Neural progenitor cell (in vitro differentiated cells): ENCODE data around the gene TINAGL1. TPM values are rescaled to one million over a fixed set of nuclear protein-coding genes. Genes with fewer than 3 reads are reported as not detected.

ENCODE experiments used
- DNase-seq: peaks from one replicate; pipeline ENCODE4 v3.0.0-alpha.2; 2016; ENCODE audit warnings: low spot score
- H2AFZ ChIP-seq: fragments of 200-600 bp; sonication (generic); replicated peaks from 2 replicates; pipeline ENCODE4 v1.6.1; 2016; ENCODE audit warnings: antibody characterized with exemption
- H3F3A ChIP-seq: fragments of 200-600 bp; sonication (generic); 2 replicates; pipeline ENCODE4 v1.6.1; 2016; ENCODE audit warnings: antibody characterized with exemption, low read depth
- H3K27ac ChIP-seq: fragments of 200-600 bp; sonication (generic); 2 replicates; pipeline ENCODE4 v1.5.1; 2016; ENCODE audit warnings: mild to moderate bottlenecking
- H3K27me3 ChIP-seq: fragments of 200-600 bp; sonication (generic); 2 replicates; pipeline ENCODE4 v1.6.1; 2016; ENCODE audit warnings: mild to moderate bottlenecking, moderate library complexity
- H3K36me3 ChIP-seq: fragments of 200-600 bp; sonication (generic); 2 replicates; pipeline ENCODE4 v1.5.1; 2016
- H3K4me1 ChIP-seq: fragments of 200-600 bp; sonication (generic); 2 replicates; pipeline ENCODE4 v1.6.1; 2016; ENCODE audit warnings: mixed run types
- H3K4me2 ChIP-seq: fragments of 200-600 bp; sonication (generic); 2 replicates; pipeline ENCODE4 v1.6.1; 2016
- H3K4me3 ChIP-seq: fragments of 200-600 bp; sonication (generic); 2 replicates; pipeline ENCODE4 v1.5.1; 2016
- H3K79me2 ChIP-seq: fragments of 200-600 bp; sonication (generic); 2 replicates; pipeline ENCODE4 v1.6.1; 2016; ENCODE audit warnings: low read depth
- H3K9ac ChIP-seq: fragments of 200-600 bp; sonication (generic); 2 replicates; pipeline ENCODE4 v1.6.1; 2016
- H3K9me3 ChIP-seq: fragments of 200-600 bp; sonication (generic); 2 replicates; pipeline ENCODE4 v1.5.1; 2016; ENCODE audit warnings: low read depth
- H4K20me1 ChIP-seq: fragments of 200-600 bp; sonication (generic); 2 replicates; pipeline ENCODE4 v1.6.1; 2016; ENCODE audit warnings: low read depth
- H3K27ac Mint-ChIP-seq: 3 replicates; pipeline ENCODE4 v1.8.0; 2021; ENCODE audit warnings: mixed read lengths
- H3K27me3 Mint-ChIP-seq: 2 replicates; pipeline ENCODE4 v1.8.0; 2022; ENCODE audit warnings: low read depth, mild to moderate bottlenecking, inconsistent platforms, moderate library complexity, mixed read lengths; ENCODE audit not compliant: insufficient read depth
- H3K36me3 Mint-ChIP-seq: 3 replicates; pipeline ENCODE4 v1.8.0; 2021; ENCODE audit warnings: mixed read lengths
- H3K4me1 Mint-ChIP-seq: 3 replicates; pipeline ENCODE4 v1.8.0; 2021; ENCODE audit warnings: mixed read lengths
- H3K4me3 Mint-ChIP-seq: 3 replicates; pipeline ENCODE4 v1.8.0; 2021; ENCODE audit warnings: mild to moderate bottlenecking, moderate library complexity, mixed read lengths
- H3K9me3 Mint-ChIP-seq: 3 replicates; pipeline ENCODE4 v1.8.0; 2020; ENCODE audit warnings: mixed read lengths
- CTCF ChIP-seq: fragments of 200-600 bp; sonication (generic); IDR thresholded peaks from 2 replicates; pipeline ENCODE4 v1.5.1; 2017; ENCODE audit warnings: antibody characterized with exemption, mild to moderate bottlenecking
- EZH2 ChIP-seq: fragments of 200-600 bp; sonication (generic); IDR thresholded peaks from 2 replicates; pipeline ENCODE4 v1.6.1; 2017; ENCODE audit warnings: antibody characterized with exemption, mild to moderate bottlenecking, moderate library complexity
- EZH2phosphoT487 ChIP-seq: fragments of 200-600 bp; sonication (generic); IDR thresholded peaks from 2 replicates; pipeline ENCODE4 v1.6.1; 2017; ENCODE audit warnings: antibody characterized with exemption
- total RNA-seq: library from RNA; depleted of rRNA; stranded (reverse); fragments of >200 nt; gene quantifications from 2 replicates; pipeline ENCODE4 v1.2.3, GENCODE V29; 2015; ENCODE audit warnings: low replicate concordance

Gene TINAGL1
- total RNA-seq, 1 donor from 2014 or later = not detected

GRCh38 chr1:31617916-31618746 is 41.8 kb downstream of the TINAGL1 start:
- H3K9ac ChIP-seq = peak overlapping the region; percentile 2

GRCh38 chr1:31618916-31619846 is 42.9 kb downstream of the TINAGL1 start:
- Mint-ChIP-seq H3K9me3 (no peaks in the 10 kb centered on the region), H3K4me3 (peak overlapping the region; percentile 79), H3K36me3 (peaks cover 3% of the 10 kb centered on the region), H3K4me1 (peaks cover 25% of the 10 kb centered on the region), H3K27me3 (peaks cover 13% of the 10 kb centered on the region), H3K27ac (peak overlapping the region; percentile 81)
- no peaks in the 10 kb centered on the region for H4K20me1 ChIP-seq
- H3F3A ChIP-seq = no peaks in the 10 kb centered on the region
- DNase-seq = no peak
- H3K36me3 ChIP-seq = no peaks in the 10 kb centered on the region
- peaks cover 5% of the 10 kb centered on the region for H3K4me1 ChIP-seq
- H3K9ac ChIP-seq = no peak overlapping the region
- no peak overlapping the region for H3K27ac ChIP-seq
- H3K4me3 ChIP-seq = no peak overlapping the region
- no peaks in the 10 kb centered on the region for H3K79me2 ChIP-seq
- no peaks in the 10 kb centered on the region for H3K9me3 ChIP-seq
- H3K27me3 ChIP-seq = peaks cover 45% of the 10 kb centered on the region
- no peak overlapping the region for H2AFZ ChIP-seq
- no peak for TF ChIP-seq EZH2phosphoT487
- TF ChIP-seq EZH2 = no peak
- TF ChIP-seq CTCF = no peak
- H3K4me2 ChIP-seq = no peak overlapping the region

More at GRCh38 chr1:31617916-31618746, 41.8 kb downstream of the TINAGL1 start:
- H3K27me3 Mint-ChIP-seq = peaks cover 13% of the 10 kb centered on the region
- peak overlapping the region; percentile 98 for H2AFZ ChIP-seq
- peak overlapping the region; percentile 96 for H3K4me2 ChIP-seq
- peaks cover 45% of the 10 kb centered on the region for H3K27me3 ChIP-seq
- H3K79me2 ChIP-seq = no peaks in the 10 kb centered on the region
- H3K36me3 Mint-ChIP-seq = no peaks in the 10 kb centered on the region
- no peak overlapping the region for H3K27ac ChIP-seq
- H3K4me1 ChIP-seq = peaks cover 8% of the 10 kb centered on the region
- H3K27ac Mint-ChIP-seq = no peak overlapping the region
- H3K36me3 ChIP-seq = no peaks in the 10 kb centered on the region
- H3K9me3 ChIP-seq = no peaks in the 10 kb centered on the region
- H3F3A ChIP-seq = no peaks in the 10 kb centered on the region
- TF ChIP-seq EZH2phosphoT487 = peak; percentile 30
- no peak for TF ChIP-seq EZH2
- peak; percentile 95 for TF ChIP-seq CTCF
- peaks cover 26% of the 10 kb centered on the region for H3K4me1 Mint-ChIP-seq
- peak; percentile 90 for DNase-seq
- H3K4me3 ChIP-seq = peak overlapping the region; percentile 86
- no peaks in the 10 kb centered on the region for H3K9me3 Mint-ChIP-seq
- no peaks in the 10 kb centered on the region for H4K20me1 ChIP-seq
- H3K4me3 Mint-ChIP-seq = peak overlapping the region; percentile 79

- H3K27me3 Mint-ChIP-seq = peaks cover 11% of the 10 kb centered on the region
- H3K36me3 ChIP-seq = no peaks in the 10 kb centered on the region
- H3K27ac Mint-ChIP-seq = no peak overlapping the region
- no peaks in the 10 kb centered on the region for H3K79me2 ChIP-seq
- H3K4me1 Mint-ChIP-seq = peaks cover 17% of the 10 kb centered on the region
- H2AFZ ChIP-seq = no peak overlapping the region
- no peaks in the 10 kb centered on the region for H3F3A ChIP-seq
- H3K27me3 ChIP-seq = peaks cover 34% of the 10 kb centered on the region
- no peaks in the 10 kb centered on the region for H3K9me3 ChIP-seq
- no peak for DNase-seq
- no peak overlapping the region for H3K27ac ChIP-seq
- no peaks in the 10 kb centered on the region for H3K4me1 ChIP-seq
- H3K4me3 Mint-ChIP-seq = no peak overlapping the region
- H4K20me1 ChIP-seq = no peaks in the 10 kb centered on the region
- TF ChIP-seq EZH2phosphoT487 (no peak), CTCF (no peak), EZH2 (no peak)
- H3K36me3 Mint-ChIP-seq = peaks cover 3% of the 10 kb centered on the region
- H3K4me2 ChIP-seq = no peak overlapping the region
- no peaks in the 10 kb centered on the region for H3K9me3 Mint-ChIP-seq
- no peak overlapping the region for H3K9ac ChIP-seq
- H3K4me3 ChIP-seq = no peak overlapping the region
These were observed 44.5 kb downstream of the TINAGL1 start for GRCh38 chr1:31620631-31621497.
